ENCODE measurements around the gene RAD9A. TPM values are rescaled to one million over a fixed set of nuclear protein-coding genes. Genes with fewer than 3 reads are reported as not detected.

RAD9A gene
- total and polyA plus RNA-seq, 9 of the 15 experiments (the other 6 are each of a cell fraction or from before 2014, with no cell fraction given), result 1.4 to 41.2 (median 16.1) TPM

- TF ChIP-seq ZNF512 (tag; IDR thresholded peaks at IDR 0.05), result no peak
- peak; percentile 56 for TF ChIP-seq USF1 (CRISPR knock-in tag; IDR thresholded peaks at IDR 0.05)
- TF ChIP-seq PBX2 (CRISPR knock-in tag; IDR thresholded peaks at IDR 0.05; ENCODE audit: low read depth), result no peak
- TF ChIP-seq PBX2 (tag; conservative IDR thresholded peaks at IDR 0.05; ENCODE audit: low read depth), result peak; percentile 51
- TF ChIP-seq, protein P1, sequence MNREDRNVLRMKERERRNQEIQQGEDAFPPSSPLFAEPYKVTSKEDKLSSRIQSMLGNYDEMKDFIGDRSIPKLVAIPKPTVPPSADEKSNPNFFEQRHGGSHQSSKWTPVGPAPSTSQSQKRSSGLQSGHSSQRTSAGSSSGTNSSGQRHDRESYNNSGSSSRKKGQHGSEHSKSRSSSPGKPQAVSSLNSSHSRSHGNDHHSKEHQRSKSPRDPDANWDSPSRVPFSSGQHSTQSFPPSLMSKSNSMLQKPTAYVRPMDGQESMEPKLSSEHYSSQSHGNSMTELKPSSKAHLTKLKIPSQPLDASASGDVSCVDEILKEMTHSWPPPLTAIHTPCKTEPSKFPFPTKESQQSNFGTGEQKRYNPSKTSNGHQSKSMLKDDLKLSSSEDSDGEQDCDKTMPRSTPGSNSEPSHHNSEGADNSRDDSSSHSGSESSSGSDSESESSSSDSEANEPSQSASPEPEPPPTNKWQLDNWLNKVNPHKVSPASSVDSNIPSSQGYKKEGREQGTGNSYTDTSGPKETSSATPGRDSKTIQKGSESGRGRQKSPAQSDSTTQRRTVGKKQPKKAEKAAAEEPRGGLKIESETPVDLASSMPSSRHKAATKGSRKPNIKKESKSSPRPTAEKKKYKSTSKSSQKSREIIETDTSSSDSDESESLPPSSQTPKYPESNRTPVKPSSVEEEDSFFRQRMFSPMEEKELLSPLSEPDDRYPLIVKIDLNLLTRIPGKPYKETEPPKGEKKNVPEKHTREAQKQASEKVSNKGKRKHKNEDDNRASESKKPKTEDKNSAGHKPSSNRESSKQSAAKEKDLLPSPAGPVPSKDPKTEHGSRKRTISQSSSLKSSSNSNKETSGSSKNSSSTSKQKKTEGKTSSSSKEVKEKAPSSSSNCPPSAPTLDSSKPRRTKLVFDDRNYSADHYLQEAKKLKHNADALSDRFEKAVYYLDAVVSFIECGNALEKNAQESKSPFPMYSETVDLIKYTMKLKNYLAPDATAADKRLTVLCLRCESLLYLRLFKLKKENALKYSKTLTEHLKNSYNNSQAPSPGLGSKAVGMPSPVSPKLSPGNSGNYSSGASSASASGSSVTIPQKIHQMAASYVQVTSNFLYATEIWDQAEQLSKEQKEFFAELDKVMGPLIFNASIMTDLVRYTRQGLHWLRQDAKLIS (CRISPR knock-in tag; IDR thresholded peaks at IDR 0.05), result no peak; the same call in 1 of the 2 replicates
- TF ChIP-seq SAP30 (IDR thresholded peaks at IDR 0.05; ENCODE audit: borderline replicate concordance, insufficient read depth, low read depth, low read length, poor library complexity, severe bottlenecking), result no peak
- TF ChIP-seq JUNB (CRISPR knock-in tag; conservative IDR thresholded peaks at IDR 0.05), result no peak
- TF ChIP-seq KLF1 (tag; IDR thresholded peaks at IDR 0.05), result no peak
- TF ChIP-seq ZNF41 (CRISPR knock-in tag; conservative IDR thresholded peaks at IDR 0.05), result no peak
- peak; percentile 95 for TF ChIP-seq NFE2 (IDR thresholded peaks at IDR 0.05; ENCODE audit: low read depth)
- peak; percentile 74; the same call in 1 of the 2 replicates for TF ChIP-seq NFRKB (IDR thresholded peaks at IDR 0.05; ENCODE audit: low read depth)
- no peak for TF ChIP-seq CGGBP1 (CRISPR knock-in tag; IDR thresholded peaks at IDR 0.05)
- no peak for TF ChIP-seq WHSC1 (IDR thresholded peaks at IDR 0.05; ENCODE audit: low read length)
- no peak for TF ChIP-seq ETS1 (conservative IDR thresholded peaks at IDR 0.05; ENCODE audit: control insufficient read depth, low read depth, low read length)
- TF ChIP-seq ZNF76 (CRISPR knock-in tag; IDR thresholded peaks at IDR 0.05; ENCODE audit: borderline replicate concordance), result no peak
- TF ChIP-seq NBN (IDR thresholded peaks at IDR 0.05; ENCODE audit: low read depth), result no peak
Measured at GRCh38 chr11:67373648-67374570, 17.9 kb upstream of the RAD9A start (continued).
